Motor neuron (in vitro differentiated cells): Measurements from ENCODE around the gene PRLR. TPM values are rescaled to one million over a fixed set of nuclear protein-coding genes. Genes with fewer than 3 reads are reported as not detected.

Source experiments
- ATAC-seq, 8 experiments: fragments of 200-7000 bp; cut with Tn5 transposase; replicated peaks in 6 of 8; 2 replicates each; pipeline ENCODE4 v1.8.0; 2021; ENCODE audit warnings: mild to moderate bottlenecking in 8 of 8, moderate library complexity in 8 of 8
- H3K27ac ChIP-seq, 2 donors: fragments of 250-450 bp; sonication (Bioruptor Pico); 2 replicates each; pipeline ENCODE4 v1.9.0; 2021; ENCODE audit warnings: antibody characterized with exemption in 2 of 2, mild to moderate bottlenecking in 2 of 2, moderate library complexity in 1 of 2
- H3K4me1 ChIP-seq, 2 donors: fragments of 250-450 bp; sonication (Bioruptor Pico); replicated peaks in 1 of 2; 2 replicates each; pipeline ENCODE4 v1.6.1; 2021; ENCODE audit warnings: antibody characterized with exemption in 2 of 2, mild to moderate bottlenecking in 2 of 2, moderate library complexity in 1 of 2
- H3K4me3 ChIP-seq, 5 donors: fragments of 250-450 bp; sonication (Bioruptor Pico); 2 replicates each; pipeline ENCODE4 v1.9.0; 2021; ENCODE audit warnings: antibody characterized with exemption in 5 of 5, mild to moderate bottlenecking in 5 of 5, moderate library complexity in 4 of 5
- WGBS, 10 experiments: fragments of 450-650 bp; shearing (Covaris generic); methylation state at CpG; one replicate each; pipeline ENCODE4 v1.0.0; 2022; 5-methylcytosine and 5-hydroxymethylcytosine counted together
- in situ Hi-C, 9 experiments: fragments of 400-800 bp; cut with MboI; loops; one replicate each; pipeline ENCODE4 v1.15.0; 2021; ENCODE audit warnings: low sequenced_read_pairs in 9 of 9, low pct_unique_long_range_greater_than_20kb in 2 of 9; ENCODE audit not compliant: unreplicated experiment in 9 of 9
- total RNA-seq, 8 experiments: library from RNA; unstranded; fragments of 300-600 nt; gene quantifications; 2 replicates each; pipeline versions ENCODE4 v1.2.3 to v1.2.4, GENCODE V29; 2022

Gene PRLR
- total RNA-seq, 8 experiments from 2014 or later, result 0.22 to 6.6 (median 1.2) TPM

DNA sequence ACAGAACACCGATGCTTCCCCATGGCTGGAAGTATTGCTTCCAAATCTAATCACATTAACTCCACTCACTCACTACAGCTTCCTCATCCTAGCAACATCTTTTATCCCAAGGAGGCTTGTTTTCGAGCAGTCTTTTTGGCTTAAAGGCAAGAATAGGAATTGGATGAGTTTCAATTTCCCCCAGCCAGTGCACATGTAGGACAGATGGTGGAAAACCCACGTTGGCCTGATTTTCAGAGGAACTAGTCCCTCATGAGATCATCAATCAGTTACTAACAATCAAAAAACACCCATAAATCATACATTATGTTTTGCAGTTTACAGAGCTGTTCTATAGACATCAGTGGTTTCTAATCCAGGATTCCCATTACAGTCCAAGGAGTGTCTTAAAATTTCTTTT, 134.1 kb downstream of the PRLR start:
- in situ Hi-C loops, result loop anchor here in 4 of 9 experiments (10.0 to 25.0 kb wide), 5 partner anchors 89 to 841 kb away; partner anchors contain the start of gene CAPSL (in 1 of the 4)
- no peak overlapping the region for H3K27ac ChIP-seq
- peak in 1 of 8 experiments; percentile 59 for ATAC-seq
- WGBS, 10 experiments, result 14 to 81% (median 50%) methylated on average over 2 to 3 of the region's 3 CpGs; no CpG with 5 or more reads in 4 of the 10 experiments
- no peaks in the 10 kb centered on the region for H3K4me1 ChIP-seq
- H3K4me3 ChIP-seq, result no peak overlapping the region

DNA sequence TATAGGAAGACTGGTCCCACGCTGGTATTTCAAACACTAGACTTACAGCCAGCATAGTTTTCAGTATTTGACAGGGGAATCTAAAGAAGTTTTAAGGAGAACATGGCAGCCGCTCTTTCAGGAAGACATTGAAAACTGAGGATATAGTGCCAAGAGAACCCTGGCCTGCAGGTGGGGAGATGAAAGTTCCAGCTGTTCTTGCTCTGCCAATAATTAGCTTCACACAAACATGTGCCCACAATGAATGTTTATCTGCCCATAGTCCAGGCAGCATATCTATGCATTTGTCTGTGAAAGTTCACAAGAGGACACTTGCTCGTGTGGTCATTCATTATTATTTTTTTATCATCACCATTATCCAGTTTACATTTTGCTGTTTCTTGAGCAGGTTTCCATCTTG, 134.9 kb downstream of the PRLR start:
- no peak for ATAC-seq
- in situ Hi-C loops, result loop anchor here in 4 of 9 experiments (10.0 to 25.0 kb wide), 5 partner anchors 89 to 842 kb away; partner anchors contain the start of gene CAPSL (in 1 of the 4)
- Histone ChIP-seq H3K4me1 (no peaks in the 10 kb centered on the region), H3K27ac (no peak overlapping the region), H3K4me3 (no peak overlapping the region)
- 76 to 100% (median 85%) methylated on average over 1 to 3 of the region's 3 CpGs; no CpG with 5 or more reads in 1 of the 10 experiments for whole genome bisulfite sequencing, 10 experiments

GRCh38 chr5:35094948-35095347, 135.3 kb downstream of the PRLR start:
- Histone ChIP-seq H3K27ac (no peak overlapping the region), H3K4me3 (no peak overlapping the region), H3K4me1 (no peaks in the 10 kb centered on the region)
- in situ Hi-C loops, result loop anchor here in 4 of 9 experiments (10.0 to 25.0 kb wide), 5 partner anchors 90 to 842 kb away; partner anchors contain the start of gene CAPSL (in 1 of the 4)
- WGBS, 10 experiments, result 60 to 100% (median 92%) methylated on average over 1 to 2 of the region's 3 CpGs; no CpG with 5 or more reads in 1 of the 10 experiments
- ATAC-seq, result no peak

- in situ Hi-C loops, result loop anchor here in 4 of 9 experiments (10.0 to 25.0 kb wide), 5 partner anchors 92 to 845 kb away; partner anchors contain the start of gene CAPSL (in 1 of the 4)
- Histone ChIP-seq H3K4me1 (peaks cover 2 to 8% of the 10 kb centered on the region in 2 donors), H3K4me3 (no peak overlapping the region), H3K27ac (no peak overlapping the region)
- ATAC-seq, result no peak
- WGBS, 10 experiments, result 58 to 94% (median 83%) methylated on average over 2 of the region's 2 CpGs; no CpG with 5 or more reads in 6 of the 10 experiments
Measured at GRCh38 chr5:35092703-35093102, 137.6 kb downstream of the PRLR start.

DNA sequence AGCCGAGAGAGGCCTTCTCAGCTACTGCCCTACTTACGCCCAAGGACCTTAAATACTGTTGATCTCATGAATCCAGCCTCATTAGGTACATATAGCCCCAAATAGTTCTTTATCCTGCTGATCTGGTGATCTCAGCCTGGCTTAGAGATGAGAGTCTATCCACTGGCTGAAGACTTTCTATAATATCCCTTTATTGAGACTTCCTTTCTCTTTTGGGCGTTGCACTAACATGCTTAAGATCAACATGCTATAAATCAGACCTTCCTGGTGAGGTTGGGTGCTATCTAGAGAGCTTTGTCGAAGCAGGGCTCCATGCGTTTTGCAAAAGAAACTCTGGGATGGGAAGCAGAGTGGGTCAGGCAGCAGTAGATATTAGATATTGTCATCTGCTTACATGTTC, 138.6 kb downstream of the PRLR start:
- 70 to 100% (median 83%) methylated on average over 1 to 5 of the region's 5 CpGs; no CpG with 5 or more reads in 3 of the 10 experiments for WGBS, 10 experiments
- no peak for ATAC-seq
- H3K4me1 ChIP-seq, result peaks cover 2 to 12% of the 10 kb centered on the region in 2 donors
- H3K4me3 ChIP-seq, result no peak overlapping the region
- no peak overlapping the region for H3K27ac ChIP-seq
- in situ Hi-C loops, result loop anchor here in 4 of 9 experiments (10.0 to 25.0 kb wide), 5 partner anchors 93 to 846 kb away; partner anchors contain the start of gene CAPSL (in 1 of the 4)

- peak in 4 of 8 experiments; percentile 19 to 92 (median 88) for ATAC-seq
- 0 to 87% (median 56%) methylated on average over 1 to 7 of the region's 7 CpGs; no CpG with 5 or more reads in 1 of the 10 experiments for WGBS, 10 experiments
- no peak overlapping the region for H3K4me3 ChIP-seq
- H3K4me1 ChIP-seq, result peaks cover 2 to 12% of the 10 kb centered on the region in 2 donors
- H3K27ac ChIP-seq, result no peak overlapping the region
- in situ Hi-C loops, result loop anchor here in 4 of 9 experiments (10.0 to 25.0 kb wide), 5 partner anchors 95 to 848 kb away; partner anchors contain the start of gene CAPSL (in 1 of the 4)
Measured at GRCh38 chr5:35089334-35090314, 140.7 kb downstream of the PRLR start.

DNA sequence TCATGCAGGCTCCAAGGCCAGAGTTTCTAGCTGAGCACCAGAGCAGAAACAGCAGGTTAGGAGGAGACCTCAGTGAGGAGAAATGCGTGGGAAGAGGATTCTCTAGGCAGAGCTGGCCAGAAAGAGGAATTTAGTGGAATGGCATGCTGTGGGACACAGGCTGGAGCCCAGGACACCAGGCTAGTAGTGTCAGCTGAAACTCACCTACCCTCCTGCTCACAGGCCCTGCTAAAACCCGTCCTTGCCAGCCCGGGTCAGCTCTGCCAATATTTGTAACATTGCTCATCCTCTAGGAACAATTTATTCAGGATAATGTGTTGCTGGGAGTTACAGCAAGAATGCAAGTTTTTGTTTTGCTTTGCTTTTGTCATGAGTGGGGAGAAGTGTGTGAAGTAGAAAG, 142.3 kb downstream of the PRLR start:
- in situ Hi-C loops, result loop anchor here in 4 of 9 experiments (25.0 kb wide), 4 partner anchors 99 to 849 kb away; partner anchors contain the start of gene CAPSL (in 1 of the 4)
- H3K4me3 ChIP-seq, result no peak overlapping the region
- 0 to 80% methylated on average over 1 to 2 of the region's 3 CpGs; no CpG with 5 or more reads in 8 of the 10 experiments for WGBS, 10 experiments
- H3K4me1 ChIP-seq, result peaks cover 2 to 12% of the 10 kb centered on the region in 2 donors
- H3K27ac ChIP-seq, result peak overlapping the region in 1 of 2 donors; percentile 52
- ATAC-seq, result peak in 7 of 8 experiments; percentile 51 to 98 (median 89)

DNA sequence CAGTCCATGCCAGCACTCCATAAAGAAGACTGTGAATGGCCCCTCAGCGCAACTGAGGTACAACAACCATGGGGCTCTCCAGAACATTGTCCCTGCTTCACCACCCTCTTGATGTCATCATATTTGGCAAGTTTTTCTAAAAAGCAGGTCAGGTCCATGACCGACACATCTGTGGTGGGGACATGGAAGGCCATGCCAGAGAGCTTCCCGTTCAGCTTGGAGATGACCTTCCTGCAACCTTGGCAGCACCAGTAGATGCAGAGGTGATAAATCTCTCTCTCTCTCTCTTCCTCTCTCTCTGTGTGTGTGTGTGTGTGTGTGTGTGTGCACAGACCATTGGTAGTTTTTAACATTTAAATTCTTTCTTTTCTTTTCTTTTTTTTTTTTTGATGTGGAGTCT, 147.1 kb downstream of the PRLR start:
- no peak overlapping the region for H3K27ac ChIP-seq
- H3K4me1 ChIP-seq, result peaks cover 1 to 6% of the 10 kb centered on the region in 2 donors
- 83 to 100% (median 90%) methylated on average over 1 to 2 of the region's 3 CpGs; no CpG with 5 or more reads in 5 of the 10 experiments for WGBS, 10 experiments
- no peak overlapping the region for H3K4me3 ChIP-seq
- in situ Hi-C loops, result loop anchor here in 4 of 9 experiments (25.0 kb wide), 4 partner anchors 104 to 854 kb away; partner anchors contain the start of gene CAPSL (in 1 of the 4)
- no peak for ATAC-seq

- 70 to 100% (median 93%) methylated on average over 1 to 3 of the region's 3 CpGs; no CpG with 5 or more reads in 2 of the 10 experiments for WGBS, 10 experiments
- H3K27ac ChIP-seq, result no peak overlapping the region
- no peak overlapping the region for H3K4me3 ChIP-seq
- in situ Hi-C loops, result loop anchor here in 4 of 9 experiments (25.0 kb wide), 4 partner anchors 105 to 855 kb away; partner anchors contain the start of gene CAPSL (in 1 of the 4)
- ATAC-seq, result no peak
- H3K4me1 ChIP-seq, result peaks cover 0 to 2% of the 10 kb centered on the region in 2 donors
Measured at GRCh38 chr5:35082530-35082929, 147.8 kb downstream of the PRLR start.

DNA sequence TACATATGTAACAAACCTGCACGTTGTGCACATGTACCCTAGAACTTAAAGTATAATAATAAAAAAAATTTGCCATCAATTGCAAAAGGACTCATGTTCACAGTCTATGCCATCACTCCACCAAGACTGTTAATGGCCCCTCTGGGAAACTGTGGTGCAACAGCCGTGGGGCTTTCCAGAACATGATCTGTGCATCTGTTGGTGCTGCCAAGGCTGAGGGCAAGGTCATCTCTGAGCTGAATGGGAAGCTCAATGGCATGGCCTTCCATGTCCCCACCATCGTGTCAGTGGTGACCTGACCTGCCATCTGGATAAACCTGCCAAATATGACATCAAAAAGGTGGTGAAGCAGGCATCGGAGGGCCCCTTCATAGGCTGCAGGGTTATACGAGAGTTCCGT, 149.2 kb downstream of the PRLR start:
- Histone ChIP-seq H3K4me3 (no peak overlapping the region), H3K27ac (no peak overlapping the region), H3K4me1 (no peaks in the 10 kb centered on the region)
- in situ Hi-C loops, result loop anchor here in 4 of 9 experiments (25.0 kb wide), 4 partner anchors 106 to 856 kb away; partner anchors contain the start of gene CAPSL (in 1 of the 4)
- ATAC-seq, result no peak
- 33 to 100% (median 85%) methylated on average over 1 to 4 of the region's 6 CpGs; no CpG with 5 or more reads in 2 of the 10 experiments for WGBS, 10 experiments

DNA sequence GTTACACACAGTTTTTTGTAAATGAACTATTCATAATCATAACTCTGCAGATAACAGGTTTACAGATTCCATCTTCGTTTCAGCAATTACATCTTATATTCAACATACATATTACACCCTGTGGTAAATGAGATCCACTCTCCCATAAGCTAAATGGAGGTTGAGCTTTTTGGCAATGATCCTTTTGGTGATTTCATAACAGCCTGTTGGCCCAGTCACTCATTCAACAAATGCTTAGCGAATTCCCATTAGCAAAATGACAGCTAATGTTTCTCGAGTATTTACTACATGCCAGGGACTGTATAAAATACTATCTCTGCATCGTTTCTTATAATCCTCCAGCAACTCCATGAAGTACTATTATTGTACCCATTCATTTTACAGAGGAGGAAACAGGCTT, 157.1 kb downstream of the PRLR start:
- WGBS, 10 experiments, result 50 to 86% (median 71%) methylated on average over 1 to 4 of the region's 4 CpGs
- ATAC-seq, result no peak
- in situ Hi-C loops, result no loop called here
- Histone ChIP-seq H3K4me1 (no peaks in the 10 kb centered on the region), H3K27ac (no peak overlapping the region), H3K4me3 (no peak overlapping the region)

DNA sequence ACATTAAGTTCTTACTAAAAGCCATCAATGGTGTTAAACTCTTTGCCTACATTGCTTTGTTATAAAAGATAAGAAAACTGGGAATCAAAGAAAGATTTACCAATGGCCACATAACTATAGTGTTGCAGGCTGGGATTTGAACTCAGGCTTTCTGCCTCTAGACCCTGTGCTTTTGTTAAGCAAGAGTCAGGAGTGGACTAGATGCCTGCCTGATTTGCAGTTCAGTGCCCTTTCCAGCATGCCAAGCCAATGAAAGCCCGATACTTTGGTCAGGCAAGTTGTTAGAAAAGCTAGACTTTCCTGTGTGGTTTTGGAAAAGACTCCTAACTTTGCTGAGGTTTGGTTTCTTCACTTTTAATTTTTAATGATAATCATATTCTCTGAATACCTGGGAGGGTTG, 161.1 kb downstream of the PRLR start:
- 83 to 100% (median 100%) methylated on average over 1 of the region's 1 CpG; no CpG with 5 or more reads in 3 of the 10 experiments for WGBS, 10 experiments
- no peaks in the 10 kb centered on the region for H3K4me1 ChIP-seq
- no peak overlapping the region for H3K4me3 ChIP-seq
- no peak overlapping the region for H3K27ac ChIP-seq
- in situ Hi-C loops, result no loop called here
- ATAC-seq, result no peak
